Measurements from ENCODE around the gene GAS1.
A peak's percentile ranks its signal among the peaks of the same experiment; 100 is the strongest.

The GAS1 gene

GRCh38 chr9:86987900-86988299, 40.6 kb upstream of the GAS1 start:
- no peak overlapping the region for H3K27ac ChIP-seq
- no peaks in the 10 kb centered on the region for H3K36me3 ChIP-seq (replicated peaks)
- H3K4me3 ChIP-seq (ENCODE audit: low read depth, low read length), result no peak overlapping the region
- TF ChIP-seq CTCF (IDR thresholded peaks at IDR 0.05; ENCODE audit: low read depth, low read length, missing control alignments), result no peak
- DNase-seq, result no peak
- H3K27me3 ChIP-seq (replicated peaks), result no peaks in the 10 kb centered on the region
- in situ Hi-C loops (cut with HindIII; ENCODE audit: low pct_ligation_motif_present, low sequenced_read_pairs), result no loop called here

- DNase-seq, result no peak
- no peak overlapping the region for H3K4me3 ChIP-seq (ENCODE audit: low read depth, low read length)
- TF ChIP-seq CTCF (IDR thresholded peaks at IDR 0.05; ENCODE audit: low read depth, low read length, missing control alignments), result no peak
- H3K27me3 ChIP-seq (replicated peaks), result no peaks in the 10 kb centered on the region
- in situ Hi-C loops (cut with HindIII; ENCODE audit: low pct_ligation_motif_present, low sequenced_read_pairs), result no loop called here
- no peaks in the 10 kb centered on the region for H3K36me3 ChIP-seq (replicated peaks)
- no peak overlapping the region for H3K27ac ChIP-seq
Measured at GRCh38 chr9:86985132-86985647, 37.9 kb upstream of the GAS1 start.

- Histone ChIP-seq H3K4me3 (ENCODE audit: low read depth, low read length) (no peak overlapping the region), H3K27ac (peak overlapping the region; percentile 76), H3K36me3 (replicated peaks) (no peaks in the 10 kb centered on the region), H3K27me3 (replicated peaks) (no peaks in the 10 kb centered on the region)
- DNase-seq, result peak; percentile 95
- in situ Hi-C loops (cut with HindIII; ENCODE audit: low pct_ligation_motif_present, low sequenced_read_pairs), result no loop called here
- no peak for TF ChIP-seq CTCF (IDR thresholded peaks at IDR 0.05; ENCODE audit: low read depth, low read length, missing control alignments)
Measured at GRCh38 chr9:86983620-86984259, 36.4 kb upstream of the GAS1 start.

- no peak for TF ChIP-seq CTCF (IDR thresholded peaks at IDR 0.05; ENCODE audit: low read depth, low read length, missing control alignments)
- H3K36me3 ChIP-seq (replicated peaks), result no peaks in the 10 kb centered on the region
- peak; percentile 84 for DNase-seq
- no peaks in the 10 kb centered on the region for H3K27me3 ChIP-seq (replicated peaks)
- in situ Hi-C loops (cut with HindIII; ENCODE audit: low pct_ligation_motif_present, low sequenced_read_pairs), result no loop called here
- H3K27ac ChIP-seq, result peak overlapping the region; percentile 76
- H3K4me3 ChIP-seq (ENCODE audit: low read depth, low read length), result no peak overlapping the region
Measured at GRCh38 chr9:86983249-86983619, 35.9 kb upstream of the GAS1 start.

- in situ Hi-C loops (cut with HindIII; ENCODE audit: low pct_ligation_motif_present, low sequenced_read_pairs), result no loop called here
Measured at GRCh38 chr9:86980802-86981201, 33.5 kb upstream of the GAS1 start.

More at GRCh38 chr9:86980802-86981201, 33.5 kb upstream of the GAS1 start:
- Histone ChIP-seq H3K27ac (no peak overlapping the region), H3K27me3 (replicated peaks) (no peaks in the 10 kb centered on the region), H3K36me3 (replicated peaks) (no peaks in the 10 kb centered on the region), H3K4me3 (ENCODE audit: low read depth, low read length) (no peak overlapping the region)
- TF ChIP-seq CTCF (IDR thresholded peaks at IDR 0.05; ENCODE audit: low read depth, low read length, missing control alignments), result no peak
- DNase-seq, result no peak

All from brain microvascular endothelial cell (primary cell).